AG04449 (cell line): ENCODE measurements around the gene CCT8.

Experiments
- CTCF ChIA-PET: fragments of 350-600 bp; formaldehyde crosslinking; extraction: SDS; loops from one replicate; lab custom pipeline; 2021; ENCODE audit warnings: antibody characterized with exemption; lab: Yijun Ruan, JAX
- POLR2A ChIA-PET: fragments of 400-600, 350-600 bp; formaldehyde crosslinking; extraction: SDS; loops from one replicate; lab custom pipeline; 2020; ENCODE audit warnings: antibody characterized with exemption, inconsistent platforms; lab: Yijun Ruan, JAX
- DNase-seq: peaks from one replicate; pipeline ENCODE4 v3.0.0-alpha.2; 2010; ENCODE audit warnings: low read depth, low spot score
- H3K4me3 ChIP-seq: 2 replicates; pipeline ENCODE4 v1.5.1; 2011; ENCODE audit warnings: low read depth, mild to moderate bottlenecking, control low read depth, low read length
- CTCF ChIP-seq: IDR thresholded peaks from one replicate; pipeline ENCODE4 v1.5.1; 2011; ENCODE audit warnings: mild to moderate bottlenecking, moderate library complexity, low read length, control low read depth, inconsistent platforms; ENCODE audit not compliant: insufficient read depth; ENCODE audit errors: missing control alignments

Gene CCT8, protein sequence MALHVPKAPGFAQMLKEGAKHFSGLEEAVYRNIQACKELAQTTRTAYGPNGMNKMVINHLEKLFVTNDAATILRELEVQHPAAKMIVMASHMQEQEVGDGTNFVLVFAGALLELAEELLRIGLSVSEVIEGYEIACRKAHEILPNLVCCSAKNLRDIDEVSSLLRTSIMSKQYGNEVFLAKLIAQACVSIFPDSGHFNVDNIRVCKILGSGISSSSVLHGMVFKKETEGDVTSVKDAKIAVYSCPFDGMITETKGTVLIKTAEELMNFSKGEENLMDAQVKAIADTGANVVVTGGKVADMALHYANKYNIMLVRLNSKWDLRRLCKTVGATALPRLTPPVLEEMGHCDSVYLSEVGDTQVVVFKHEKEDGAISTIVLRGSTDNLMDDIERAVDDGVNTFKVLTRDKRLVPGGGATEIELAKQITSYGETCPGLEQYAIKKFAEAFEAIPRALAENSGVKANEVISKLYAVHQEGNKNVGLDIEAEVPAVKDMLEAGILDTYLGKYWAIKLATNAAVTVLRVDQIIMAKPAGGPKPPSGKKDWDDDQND

GRCh38 chr21:29073222-29074006 lies at the start of gene CCT8:
CCT8 (minus strand) TSS chr21:29073648; CDS start chr21:29073590, 58 bp downstream.
- ChIA-PET CTCF (interaction anchor here (0.9 to 1.6 kb wide), 5 partner anchors 13 to 229 kb away, joined by 3 read pairs; no protein-coding TSS in a partner anchor), POLR2A (interaction anchor here (0.6 to 2.2 kb wide), 6 partner anchors 14 to 226 kb away, joined by 3 to 12 read pairs (median 4); partner anchors contain the start of genes BACH1 and USP16)
- H3K4me3 ChIP-seq: peak within 1 kb of the TSS; percentile 98
- DNase-seq: peak; percentile 97
- TF ChIP-seq CTCF: no peak

- ChIA-PET POLR2A (no interaction called here), CTCF (no interaction called here)
These were observed 48.3 kb upstream of the CCT8 start for GRCh38 chr21:29121759-29122158.

GRCh38 chr21:29117372-29117955 lies 44.0 kb upstream of the CCT8 start:
- CTCF ChIA-PET: no interaction called here
- POLR2A ChIA-PET: no interaction called here
- no peak for DNase-seq
- H3K4me3 ChIP-seq: no peak overlapping the region
- no peak for TF ChIP-seq CTCF

More at GRCh38 chr21:29121759-29122158, 48.3 kb upstream of the CCT8 start:
- no peak for DNase-seq
- no peak overlapping the region for H3K4me3 ChIP-seq
- TF ChIP-seq CTCF: no peak

DNA sequence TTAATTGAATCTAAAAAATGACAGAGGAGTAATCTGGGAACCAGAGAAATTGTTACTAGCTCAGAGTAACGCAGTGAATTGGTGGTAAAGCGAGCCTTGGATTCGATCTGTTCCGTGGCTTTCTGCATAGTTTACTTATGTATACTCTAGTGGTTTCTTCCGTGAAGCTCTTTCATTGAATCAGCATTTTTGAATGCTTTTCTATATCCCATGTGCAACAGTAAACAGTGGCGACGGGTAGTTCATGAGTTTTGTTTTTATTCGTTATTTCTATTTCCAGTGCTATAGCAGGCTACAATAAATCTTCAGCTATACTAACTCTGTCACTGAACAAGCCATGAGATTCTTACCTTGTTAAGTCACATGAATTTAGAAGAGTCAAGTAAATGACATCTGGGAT lies 42.5 kb upstream of the CCT8 start:
- ChIA-PET POLR2A (interaction anchor here (1.8 kb wide), 1 partner anchor 11 kb away, joined by 8 read pairs; no protein-coding TSS in a partner anchor), CTCF (interaction anchor here (0.8 to 1.0 kb wide), 2 partner anchors 33 to 48 kb away, joined by 3 read pairs; no protein-coding TSS in a partner anchor)
- no peak for DNase-seq
- H3K4me3 ChIP-seq: no peak overlapping the region
- TF ChIP-seq CTCF: no peak

GRCh38 chr21:29114765-29115500 lies 41.5 kb upstream of the CCT8 start:
- no peak for TF ChIP-seq CTCF
- no peak overlapping the region for H3K4me3 ChIP-seq
- no peak for DNase-seq
- ChIA-PET CTCF (interaction anchor here (1.0 to 1.7 kb wide), 5 partner anchors 12 to 257 kb away, joined by 3 to 6 read pairs (median 3); no protein-coding TSS in a partner anchor), POLR2A (interaction anchor here (0.6 to 1.8 kb wide), 2 partner anchors 10 to 34 kb away, joined by 4 to 8 read pairs; no protein-coding TSS in a partner anchor)
